Activated CD8-positive, alpha-beta memory T cell treated with anti-CD3 and anti-CD28 coated beads, Interleukin-2, amount 50 U/mL, for 24 hours (primary cell): ENCODE results near the gene MYT1.
A peak's percentile ranks its signal among the peaks of the same experiment; 100 is the strongest.

Experiments used
- DNase-seq: peaks from one replicate; pipeline ENCODE4 v3.0.0-alpha.2; 2020; ENCODE audit errors: extremely low read depth

Gene MYT1

DNA sequence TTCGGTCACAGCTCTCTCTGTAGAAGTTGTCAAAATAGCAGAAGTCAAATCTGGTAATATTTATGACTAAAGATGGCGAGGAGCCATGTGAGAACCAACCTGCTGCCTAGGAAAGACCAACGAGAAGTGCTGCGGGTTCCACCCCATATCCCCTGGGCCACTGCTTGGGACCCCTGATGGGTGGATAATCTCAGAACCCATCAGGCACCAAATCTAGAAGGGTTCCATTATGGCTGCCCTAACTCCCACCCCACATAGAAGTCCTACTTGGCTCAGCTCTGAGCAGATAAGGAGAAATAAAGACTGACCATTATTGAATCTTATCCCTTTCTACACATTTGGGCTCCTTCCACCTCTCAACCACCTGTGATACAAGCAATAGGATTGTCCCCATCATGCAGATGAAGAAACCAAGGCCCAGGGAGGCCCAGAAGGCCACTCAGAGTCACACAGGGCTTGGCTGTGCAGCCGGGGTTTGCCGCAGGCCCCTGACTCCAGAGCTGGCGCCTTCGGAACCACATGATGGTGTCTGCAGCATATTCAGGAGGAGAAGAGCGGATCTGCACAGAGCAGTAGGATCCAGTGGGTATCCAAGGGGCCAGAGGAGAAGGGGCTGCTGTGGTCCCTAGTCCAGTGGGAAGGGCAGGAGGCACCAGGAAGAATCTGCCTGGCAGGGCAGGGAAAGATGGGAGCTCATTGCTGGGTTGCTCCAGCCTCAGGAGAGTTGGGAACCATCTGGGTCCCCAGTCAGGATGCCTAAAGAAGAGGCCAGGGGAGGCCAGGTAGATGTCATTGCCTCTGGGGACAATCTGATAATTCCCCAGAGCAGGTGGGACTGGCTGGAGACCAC, 81.7 kb downstream of the MYT1 start:
- no peak for DNase-seq

DNA sequence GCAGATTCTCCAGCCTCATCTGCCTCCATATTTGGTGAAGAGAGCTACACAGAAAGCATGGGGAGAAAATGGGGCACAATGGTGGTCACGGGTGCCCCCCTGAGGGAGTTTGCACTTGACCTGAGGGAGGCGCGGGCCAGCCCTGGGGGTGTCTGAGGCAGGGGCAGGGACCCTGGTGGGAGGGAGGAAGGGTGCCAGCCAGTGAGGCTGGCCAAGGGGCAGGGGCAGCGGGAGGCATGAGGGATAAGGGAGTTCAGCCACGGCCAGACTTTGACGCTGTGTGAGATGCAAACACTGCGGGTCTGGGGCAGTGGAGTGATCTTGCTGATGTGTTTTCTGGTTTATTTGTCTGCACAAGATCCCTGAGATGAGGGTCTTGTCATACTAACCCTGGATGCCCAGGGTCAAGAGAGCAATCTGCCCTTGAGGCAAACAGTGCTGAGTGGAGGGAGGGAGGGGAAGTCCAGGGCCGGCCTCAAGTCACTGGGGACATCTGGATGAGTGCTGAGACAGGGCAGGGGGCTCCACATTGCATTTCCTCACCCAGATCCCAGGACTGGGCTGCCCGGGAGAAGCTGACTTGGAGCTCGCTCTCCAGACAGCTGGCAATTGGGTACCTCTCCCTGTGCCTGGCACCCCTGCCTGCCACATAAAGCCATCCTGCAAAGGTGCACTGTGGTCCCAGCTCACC, 82.5 kb downstream of the MYT1 start:
- DNase-seq = no peak

GRCh38 chr20:64247307-64247618, 83.0 kb downstream of the MYT1 start:
- no peak for DNase-seq

- DNase-seq = no peak
These were observed 84.0 kb downstream of the MYT1 start for GRCh38 chr20:64247970-64248841.

DNA sequence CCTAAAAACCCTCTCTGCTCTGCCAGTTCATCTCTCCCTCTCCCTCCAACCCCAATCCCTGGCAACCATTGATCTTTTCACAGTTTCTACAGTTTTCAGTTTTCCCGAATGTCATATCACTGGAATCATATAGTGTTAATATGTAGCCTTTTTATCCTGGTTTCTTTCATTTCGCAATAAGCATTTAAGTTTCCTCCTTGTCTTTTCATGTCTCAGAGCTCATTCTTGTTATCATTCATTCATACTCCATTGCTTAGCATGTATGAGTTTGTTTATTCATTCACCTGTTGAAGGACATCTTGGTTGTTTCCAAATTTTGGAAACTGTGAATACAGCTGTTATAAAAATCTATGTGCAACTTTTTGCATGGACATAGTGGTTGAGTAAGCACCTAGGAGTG, 85.8 kb downstream of the MYT1 start:
- no peak for DNase-seq

- no peak for DNase-seq
These were observed 88.7 kb downstream of the MYT1 start for GRCh38 chr20:64253000-64253383.

- DNase-seq = no peak
These were observed 89.2 kb downstream of the MYT1 start for GRCh38 chr20:64253443-64253842.

GRCh38 chr20:64254156-64254555, 89.9 kb downstream of the MYT1 start:
- DNase-seq = no peak

GRCh38 chr20:64254571-64255360, 90.5 kb downstream of the MYT1 start:
- DNase-seq = no peak

DNA sequence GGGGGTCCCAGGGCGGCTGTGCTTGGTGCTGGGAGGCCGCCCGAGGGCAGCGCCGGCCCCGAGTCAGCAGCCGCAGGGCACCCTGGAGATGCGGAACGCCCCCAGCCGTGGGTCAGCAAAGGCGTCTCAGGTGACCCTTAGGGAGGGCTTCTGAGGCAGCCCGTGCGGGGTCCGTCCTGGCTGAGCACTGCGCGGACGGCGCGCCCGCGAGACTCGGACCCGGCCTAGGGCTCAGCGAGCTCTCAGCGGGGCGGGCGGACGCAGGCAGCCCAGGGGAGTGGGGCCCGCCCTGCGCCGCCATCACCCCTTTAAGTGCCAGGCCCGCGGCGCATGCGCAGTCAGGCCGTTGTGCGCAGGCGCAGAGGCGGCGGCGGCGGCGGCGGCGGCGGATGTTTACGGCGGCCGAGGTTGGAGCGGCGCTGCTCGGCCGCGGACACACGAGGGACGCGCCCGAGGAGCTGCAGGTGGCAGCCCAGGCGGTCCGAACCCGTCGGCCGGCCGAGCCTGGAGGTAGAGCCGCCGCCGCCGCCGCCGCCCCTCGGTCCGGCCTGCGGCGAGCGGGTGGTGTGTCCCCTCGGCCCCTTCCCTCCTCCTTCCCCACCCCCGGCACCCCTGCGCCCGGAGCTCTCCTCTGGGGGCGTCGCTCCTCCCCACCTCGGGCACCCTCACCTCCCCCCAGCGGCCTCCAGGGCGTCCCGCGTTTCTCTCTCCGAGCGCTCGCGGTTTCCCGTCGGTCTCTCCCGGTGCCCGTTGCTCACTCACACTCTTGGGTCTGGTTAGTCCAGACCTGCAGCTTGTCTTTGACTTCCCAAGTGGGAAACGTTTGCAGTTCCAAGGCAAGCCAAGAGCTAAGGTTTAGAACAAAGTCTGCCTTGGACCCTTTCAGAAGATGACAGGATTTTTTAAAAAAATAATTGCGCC, 91.4 kb downstream of the MYT1 start, which contains the start of gene PCMTD2:
TSS of gene PCMTD2 (plus strand) at position 388 of the 921 bp plus-strand sequence. CDS start 4,218 bp downstream, outside the sequence.
- DNase-seq = peak; percentile 61

DNA sequence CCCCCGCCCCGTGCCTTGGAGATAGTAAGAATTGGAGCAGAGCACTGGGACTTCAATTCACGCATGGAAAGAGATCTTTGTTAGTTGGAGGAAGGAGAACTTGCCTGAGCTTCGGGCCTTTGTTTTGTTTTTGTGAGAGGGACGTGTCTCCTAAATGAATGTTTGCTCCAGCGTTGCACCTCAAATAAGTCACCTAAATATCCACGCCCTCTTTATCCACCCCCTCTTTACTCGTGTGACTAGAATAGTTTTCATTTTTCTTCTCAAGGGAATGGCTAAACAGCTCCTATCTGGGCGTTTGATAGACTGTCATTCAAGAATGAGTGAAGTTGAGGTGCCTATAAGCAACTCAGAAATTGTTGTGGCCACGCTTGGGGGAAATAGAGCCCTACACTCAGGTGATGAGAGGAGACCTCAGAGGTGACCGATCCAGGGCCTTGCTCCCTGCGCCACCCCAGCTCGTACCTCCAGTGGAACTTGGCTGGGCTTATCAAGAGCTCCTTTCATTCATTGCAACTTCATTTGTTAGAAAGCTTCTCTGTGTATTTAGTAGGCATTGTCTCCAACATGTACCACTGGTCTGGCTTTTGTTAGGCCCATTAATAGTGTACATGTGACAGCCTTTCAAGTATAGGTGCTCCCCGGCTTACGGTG, 92.2 kb downstream of the MYT1 start:
- DNase-seq = no peak

DNA sequence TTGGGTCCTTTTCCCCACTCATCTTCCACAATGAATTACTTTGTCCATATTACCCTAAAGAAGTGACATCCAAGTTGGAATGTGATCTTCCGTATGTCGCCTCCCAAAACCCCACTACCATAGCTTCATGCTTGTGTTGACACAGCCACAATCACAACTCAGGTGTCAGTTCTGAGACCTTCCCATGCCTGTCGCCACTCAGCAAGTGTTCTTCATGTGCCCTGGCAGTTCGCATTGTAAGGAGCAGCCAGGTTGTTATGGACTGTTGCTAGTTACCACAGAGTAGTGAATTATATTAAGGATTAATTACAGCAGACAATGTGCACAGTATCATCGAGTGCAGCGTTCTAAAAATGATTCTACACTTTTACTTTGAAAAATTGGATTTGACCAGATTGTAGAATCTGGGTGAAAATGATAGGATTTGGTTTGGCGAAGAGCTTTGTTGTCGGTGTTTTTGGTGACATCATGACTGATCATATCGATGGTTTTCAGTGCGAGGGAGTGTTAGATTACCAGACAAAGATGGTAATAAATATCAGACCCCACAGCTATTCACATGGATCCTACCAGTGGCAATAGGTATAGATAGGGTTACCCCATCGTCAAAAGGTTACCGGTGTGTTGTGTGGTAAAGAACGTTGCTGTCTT, 93.0 kb downstream of the MYT1 start:
- no peak for DNase-seq

GRCh38 chr20:64258071-64258823, 94.0 kb downstream of the MYT1 start:
- DNase-seq = no peak

DNA sequence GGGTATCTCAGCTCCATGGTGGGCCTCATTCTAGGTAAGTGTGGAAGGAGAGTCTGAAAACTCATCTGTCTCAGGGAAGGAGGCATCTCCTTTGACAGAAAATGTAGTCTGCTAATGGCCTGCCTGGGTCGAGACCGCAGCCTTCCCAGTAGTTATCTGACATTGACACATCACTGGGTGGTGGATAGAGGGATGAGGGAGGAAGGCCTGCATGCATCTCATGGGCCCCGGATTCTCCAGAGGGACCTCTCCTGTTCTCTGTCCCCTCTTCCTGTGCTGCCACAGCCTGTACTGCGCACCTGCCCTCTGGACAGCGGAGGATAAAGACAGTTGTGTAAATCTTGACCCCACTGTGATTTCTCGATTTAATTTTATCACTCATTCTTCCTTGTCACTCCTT, 96.0 kb downstream of the MYT1 start:
- DNase-seq = no peak

GRCh38 chr20:64261138-64261537, 96.9 kb downstream of the MYT1 start:
- DNase-seq = no peak

DNA sequence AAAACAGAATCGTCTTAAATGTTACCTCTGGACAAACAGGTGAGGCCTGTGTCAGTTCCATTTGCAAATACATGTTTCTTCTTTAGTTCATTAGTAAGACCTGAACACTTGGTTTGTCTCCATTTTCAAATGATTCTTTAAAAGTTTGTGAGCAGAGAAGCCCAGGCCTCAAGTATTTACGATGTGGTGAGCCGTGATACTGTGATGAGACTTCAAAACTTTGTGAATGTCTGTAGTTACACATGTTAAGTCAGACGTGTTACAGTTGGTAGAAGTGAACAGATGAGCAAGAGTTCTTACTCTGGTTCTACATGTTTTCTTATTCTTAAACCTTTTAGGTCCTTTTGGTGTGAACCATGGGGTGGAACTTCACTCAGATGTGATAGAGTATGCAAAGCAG, 99.8 kb downstream of the MYT1 start:
- DNase-seq = no peak

DNA sequence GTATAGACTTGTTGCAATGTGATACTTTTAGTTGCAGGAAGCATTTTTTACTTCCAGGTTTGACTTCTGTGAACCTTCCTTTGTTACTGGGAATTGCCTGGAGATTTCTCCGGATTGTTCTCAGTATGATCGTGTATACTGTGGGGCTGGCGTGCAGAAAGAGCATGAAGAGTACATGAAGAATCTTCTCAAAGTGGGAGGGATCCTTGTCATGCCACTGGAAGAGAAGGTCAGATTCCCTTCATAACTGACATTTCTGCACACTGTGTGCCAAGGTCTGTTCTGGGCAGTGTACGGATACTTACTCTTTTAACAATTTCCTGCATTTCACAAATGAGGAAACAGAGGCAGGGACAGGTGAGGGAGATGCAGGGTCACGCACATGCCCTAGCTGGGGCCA, 100.9 kb downstream of the MYT1 start:
- DNase-seq = no peak

- no peak for DNase-seq
These were observed 102.7 kb downstream of the MYT1 start for GRCh38 chr20:64266988-64267387.

GRCh38 chr20:64268174-64268573, 103.9 kb downstream of the MYT1 start:
- no peak for DNase-seq
